Smooth muscle cell (in vitro differentiated cells): Measurements from ENCODE around the gene ACTMAP. TPM values are rescaled to one million over a fixed set of nuclear protein-coding genes. Genes with fewer than 3 reads are reported as not detected.
A peak's percentile ranks its signal among the peaks of the same experiment; 100 is the strongest.

Source experiments
- DNase-seq: peaks from one replicate; lab custom pipeline; 2025; ENCODE audit not compliant: unreplicated experiment; lab: John Stamatoyannopoulos, UW
- H2AFZ ChIP-seq: fragments of 200-600 bp; sonication (generic); 2 replicates; pipeline ENCODE4 v1.6.0; 2016; ENCODE audit warnings: antibody characterized with exemption, low read depth, mild to moderate bottlenecking
- H3F3A ChIP-seq: fragments of 200-600 bp; sonication (generic); 2 replicates; pipeline ENCODE4 v1.6.0; 2017; ENCODE audit warnings: antibody characterized with exemption, low read depth
- H3K27ac ChIP-seq: fragments of 200-600 bp; sonication (generic); 2 replicates; pipeline ENCODE4 v1.5.1; 2016; ENCODE audit warnings: low read depth, mild to moderate bottlenecking
- H3K27me3 ChIP-seq: fragments of 200-600 bp; sonication (generic); 2 replicates; pipeline ENCODE4 v1.6.1; 2016; ENCODE audit warnings: low read depth, mild to moderate bottlenecking
- H3K36me3 ChIP-seq: fragments of 200-600 bp; sonication (generic); 2 replicates; pipeline ENCODE4 v1.5.1; 2016; ENCODE audit warnings: low read depth
- H3K4me1 ChIP-seq: fragments of 200-600 bp; sonication (generic); 2 replicates; pipeline ENCODE4 v1.5.1; 2016; ENCODE audit warnings: low read depth
- H3K4me2 ChIP-seq: fragments of 200-600 bp; sonication (generic); 2 replicates; pipeline ENCODE4 v1.6.0; 2016; ENCODE audit warnings: mild to moderate bottlenecking
- H3K4me3 ChIP-seq: fragments of 200-600 bp; sonication (generic); 2 replicates; pipeline ENCODE4 v1.5.1; 2016; ENCODE audit warnings: mild to moderate bottlenecking
- H3K79me2 ChIP-seq: fragments of 200-600 bp; sonication (generic); 2 replicates; pipeline ENCODE4 v1.6.0; 2016; ENCODE audit warnings: low read depth, mild to moderate bottlenecking
- H3K9ac ChIP-seq: fragments of 200-600 bp; sonication (generic); 2 replicates; pipeline ENCODE4 v1.6.0; 2016; ENCODE audit warnings: low read depth
- H3K9me3 ChIP-seq: fragments of 200-600 bp; sonication (generic); replicated peaks from 2 replicates; pipeline ENCODE4 v1.5.1; 2016; ENCODE audit warnings: low read depth
- H4K20me1 ChIP-seq: fragments of 200-600 bp; sonication (generic); 2 replicates; pipeline ENCODE4 v1.6.0; 2016; ENCODE audit warnings: low read depth
- CTCF ChIP-seq: fragments of 200-600 bp; sonication (generic); IDR thresholded peaks from 2 replicates; pipeline ENCODE4 v1.5.1; 2017; ENCODE audit warnings: borderline replicate concordance, mild to moderate bottlenecking, antibody characterized with exemption; ENCODE audit not compliant: insufficient read depth, poor library complexity, severe bottlenecking
- WGBS: methylation state at CpG from one replicate; pipeline ENCODE4 v1.1.7; 2016; ENCODE audit warnings: low lambda C conversion rate; 5-methylcytosine and 5-hydroxymethylcytosine counted together
- polyA plus RNA-seq: library from polyadenylated mRNA; unstranded; fragments of >200 nt; fragmentation: Nextera tagmentation; extraction: Ambion mirVana; gene quantifications from 2 replicates; pipeline ENCODE4 v1.2.1, GENCODE V29; 2016
- total RNA-seq: library from RNA; depleted of rRNA; stranded (reverse); fragments of >200 nt; gene quantifications from 2 replicates; pipeline ENCODE4 v1.2.3, GENCODE V29; 2014

ACTMAP gene
- total and polyA plus RNA-seq, 2 experiments from 2014 or later = 2.9 to 8.6 TPM

DNA sequence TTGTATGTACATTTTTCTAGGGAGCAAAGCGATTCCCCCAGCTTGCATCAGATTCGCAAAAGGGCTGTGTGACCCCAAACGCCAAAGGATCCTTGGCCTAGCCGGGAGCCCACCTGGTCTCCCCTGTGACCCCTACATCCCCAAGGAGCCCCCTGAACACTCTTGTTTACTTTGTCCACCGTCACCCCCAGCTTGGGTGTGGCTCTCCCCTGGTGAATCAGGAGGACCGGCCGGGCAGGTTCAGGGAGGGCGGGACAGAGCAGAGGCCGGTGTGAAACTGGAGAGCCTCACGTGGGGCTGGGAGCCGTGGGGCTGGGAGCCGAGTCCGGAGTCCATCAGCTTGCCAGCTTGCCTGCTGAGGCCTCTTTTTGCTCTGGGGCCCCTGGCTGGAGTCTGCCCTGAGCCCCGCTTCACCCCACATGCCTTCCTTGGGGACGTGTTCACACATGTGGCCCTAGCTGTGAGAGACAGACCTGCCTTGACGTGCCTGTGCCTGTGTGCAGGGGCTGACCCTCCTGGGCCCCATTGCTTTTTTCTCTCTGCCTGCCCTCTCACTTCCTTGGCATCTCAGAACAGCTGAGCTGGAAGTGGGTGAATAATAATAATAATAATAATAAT, 31.4 kb downstream of the ACTMAP start:
- Histone ChIP-seq H3K4me3 (peak overlapping the region; percentile 78), H2AFZ (no peak overlapping the region), H3K27me3 (no peaks in the 10 kb centered on the region), H4K20me1 (peaks cover 47% of the 10 kb centered on the region), H3K9ac (peak overlapping the region; percentile 92), H3K36me3 (no peaks in the 10 kb centered on the region), H3K4me1 (peaks cover 10% of the 10 kb centered on the region), H3K4me2 (peak overlapping the region; percentile 91), H3K27ac (peak overlapping the region; percentile 98), H3K79me2 (peaks cover 66% of the 10 kb centered on the region), H3F3A (peaks cover 16% of the 10 kb centered on the region), H3K9me3 (no peaks in the 10 kb centered on the region)
- 3% methylated on average over 13 of the region's 16 CpGs for WGBS
- peak; percentile 17 for DNase-seq
- no peak for TF ChIP-seq CTCF

DNA sequence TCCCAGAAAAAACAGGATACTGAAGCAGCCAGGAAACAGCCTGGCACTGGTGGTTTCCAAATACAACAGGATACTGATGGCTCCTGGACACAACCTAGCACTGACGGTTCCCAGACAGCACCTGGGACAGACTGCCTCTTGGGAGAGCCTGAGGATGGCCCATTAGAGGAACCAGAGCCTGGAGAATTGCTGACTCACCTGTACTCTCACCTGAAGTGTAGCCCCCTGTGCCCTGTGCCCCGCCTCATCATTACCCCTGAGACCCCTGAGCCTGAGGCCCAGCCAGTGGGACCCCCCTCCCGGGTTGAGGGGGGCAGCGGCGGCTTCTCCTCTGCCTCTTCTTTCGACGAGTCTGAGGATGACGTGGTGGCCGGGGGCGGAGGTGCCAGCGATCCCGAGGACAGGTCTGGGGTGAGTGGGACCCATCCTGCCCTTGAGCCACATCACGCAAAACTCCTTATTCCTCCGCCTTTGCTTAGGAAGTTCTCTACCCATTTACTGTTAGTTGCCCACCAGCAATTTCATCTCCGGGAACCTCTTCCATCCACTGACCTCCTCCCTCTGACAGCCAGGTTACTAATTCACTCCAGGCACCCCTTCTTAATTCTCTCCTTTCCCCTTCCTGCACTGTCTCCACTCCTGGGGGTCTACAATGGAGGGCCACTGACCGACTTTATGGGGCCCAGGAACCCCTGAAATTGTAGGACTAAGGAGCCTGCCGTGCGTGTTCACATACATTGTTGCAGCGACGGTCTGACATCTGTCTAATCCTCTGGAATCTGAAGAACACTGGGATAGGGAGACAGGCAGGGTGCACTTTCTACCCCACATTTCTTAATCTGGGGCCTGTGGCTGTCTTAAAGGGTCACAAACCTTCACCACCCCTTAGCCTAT, 32.1 kb downstream of the ACTMAP start:
- no peak overlapping the region for H2AFZ ChIP-seq
- H3K36me3 ChIP-seq = no peaks in the 10 kb centered on the region
- peak; percentile 8 for DNase-seq
- peaks cover 16% of the 10 kb centered on the region for H3F3A ChIP-seq
- H4K20me1 ChIP-seq = peaks cover 39% of the 10 kb centered on the region
- WGBS = 5% methylated on average over 19 of the region's 20 CpGs
- H3K79me2 ChIP-seq = peaks cover 58% of the 10 kb centered on the region
- H3K4me3 ChIP-seq = peak overlapping the region; percentile 78
- TF ChIP-seq CTCF = no peak
- peaks cover 10% of the 10 kb centered on the region for H3K4me1 ChIP-seq
- peak overlapping the region; percentile 91 for H3K4me2 ChIP-seq
- H3K27me3 ChIP-seq = no peaks in the 10 kb centered on the region
- peak overlapping the region; percentile 98 for H3K27ac ChIP-seq
- no peaks in the 10 kb centered on the region for H3K9me3 ChIP-seq
- peak overlapping the region; percentile 92 for H3K9ac ChIP-seq

DNA sequence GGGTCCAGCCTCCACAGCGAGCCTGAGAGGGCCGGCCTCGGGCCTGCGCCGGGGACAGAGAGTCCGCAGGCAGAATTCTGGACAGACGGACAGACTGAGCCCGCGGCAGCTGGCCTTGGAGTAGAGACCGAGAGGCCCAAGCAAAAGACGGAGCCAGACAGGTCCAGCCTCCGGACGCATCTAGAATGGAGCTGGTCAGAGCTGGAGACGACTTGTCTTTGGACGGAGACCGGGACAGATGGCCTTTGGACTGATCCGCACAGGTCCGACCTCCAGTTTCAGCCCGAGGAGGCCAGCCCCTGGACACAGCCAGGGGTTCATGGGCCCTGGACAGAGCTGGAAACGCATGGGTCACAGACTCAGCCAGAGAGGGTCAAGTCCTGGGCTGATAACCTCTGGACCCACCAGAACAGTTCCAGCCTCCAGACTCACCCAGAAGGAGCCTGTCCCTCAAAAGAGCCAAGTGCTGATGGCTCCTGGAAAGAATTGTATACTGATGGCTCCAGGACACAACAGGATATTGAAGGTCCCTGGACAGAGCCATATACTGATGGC, 32.9 kb downstream of the ACTMAP start:
- Histone ChIP-seq H3K9me3 (no peaks in the 10 kb centered on the region), H3K9ac (peak overlapping the region; percentile 92), H3F3A (peaks cover 16% of the 10 kb centered on the region), H2AFZ (no peak overlapping the region), H3K27ac (peak overlapping the region; percentile 98), H3K4me3 (peak overlapping the region; percentile 78), H3K27me3 (no peaks in the 10 kb centered on the region), H3K36me3 (no peaks in the 10 kb centered on the region), H3K4me2 (peak overlapping the region; percentile 91), H3K4me1 (peaks cover 10% of the 10 kb centered on the region), H3K79me2 (peaks cover 52% of the 10 kb centered on the region), H4K20me1 (peaks cover 32% of the 10 kb centered on the region)
- DNase-seq = no peak
- TF ChIP-seq CTCF = no peak
- WGBS = under 1% methylated on average over 20 of the region's 20 CpGs
